Lower lobe of right lung (tissue), 2 donors: Measurements from ENCODE around the gene BTC. TPM values are rescaled to one million over a fixed set of nuclear protein-coding genes. Genes with fewer than 3 reads are reported as not detected.
A peak's percentile ranks its signal among the peaks of the same experiment; 100 is the strongest.
"Not testable (repeated sequence)": the region's sequence is repeated elsewhere in the genome, so short reads cannot be mapped to it uniquely, and the experiment has no call there.

Source experiments
- ATAC-seq, 2 donors: fragments of 200-7000 bp; cut with Tn5 transposase; one replicate each; pipeline ENCODE4 v1.9.1; 2020 to 2022; ENCODE audit warnings: mild to moderate bottlenecking in 2 of 2, moderate library complexity in 2 of 2
- DNase-seq: peaks from one replicate; pipeline ENCODE4 v3.0.0-alpha.2; 2020
- H3K27ac ChIP-seq: fragments of 200-600 bp; one replicate; pipeline ENCODE4 v1.8.0; 2022
- H3K27me3 ChIP-seq: fragments of 200-600 bp; one replicate; pipeline ENCODE4 v1.8.0; 2022; ENCODE audit warnings: low read depth
- H3K36me3 ChIP-seq: fragments of 200-600 bp; one replicate; pipeline ENCODE4 v1.8.0; 2022; ENCODE audit warnings: mild to moderate bottlenecking
- H3K4me1 ChIP-seq: fragments of 200-600 bp; one replicate; pipeline ENCODE4 v1.8.0; 2022
- H3K4me3 ChIP-seq: fragments of 200-600 bp; one replicate; pipeline ENCODE4 v1.8.0; 2022; ENCODE audit warnings: mild to moderate bottlenecking
- H3K9me3 ChIP-seq: fragments of 200-600 bp; one replicate; pipeline ENCODE4 v1.8.0; 2022
- CTCF ChIP-seq: fragments of 200-600 bp; IDR thresholded peaks from one replicate; pipeline ENCODE4 v1.8.0; 2022; ENCODE audit warnings: antibody characterized with exemption, mild to moderate bottlenecking
- intact Hi-C: fragments of 100-400 bp; cut with DNase I; formaldehyde crosslinking; loops from one replicate; pipeline ENCODE4 v1.11.0; 2022
- total RNA-seq: library from RNA; stranded (reverse); fragmentation: NEBNext Ultra II Directional; extraction: Animal tissue kit (Norgen Biotek cat#: 25700); gene quantifications from one replicate; pipeline ENCODE4 v1.2.1, GENCODE V29; 2021
- donor health status: DM: no; HTN: yes; CAD: no; lungs with severe emphysema.

BTC gene
- total RNA-seq, 1 donor from 2014 or later = 2.9 TPM

- Histone ChIP-seq H3K9me3 (no peaks in the 10 kb centered on the region), H3K4me1 (no peaks in the 10 kb centered on the region), H3K27ac (no peak overlapping the region), H3K27me3 (no peaks in the 10 kb centered on the region), H3K36me3 (no peaks in the 10 kb centered on the region), H3K4me3 (no peak overlapping the region)
- DNase-seq = no peak
- intact Hi-C loops = no loop called here
- TF ChIP-seq CTCF = no peak
- ATAC-seq = no peak
Measured at GRCh38 chr4:74822603-74823002, 28.3 kb upstream of the BTC start.

- Histone ChIP-seq H3K36me3 (no peaks in the 10 kb centered on the region), H3K4me3 (no peak overlapping the region), H3K4me1 (no peaks in the 10 kb centered on the region), H3K27me3 (no peaks in the 10 kb centered on the region), H3K27ac (no peak overlapping the region), H3K9me3 (no peaks in the 10 kb centered on the region)
- intact Hi-C loops = no loop called here
- no peak for DNase-seq
- ATAC-seq = no peak
- no peak for TF ChIP-seq CTCF
Measured at GRCh38 chr4:74821541-74821940, 27.2 kb upstream of the BTC start.

- intact Hi-C loops = no loop called here
- Histone ChIP-seq H3K4me3 (no peak overlapping the region), H3K9me3 (no peaks in the 10 kb centered on the region), H3K36me3 (no peaks in the 10 kb centered on the region), H3K27me3 (no peaks in the 10 kb centered on the region), H3K27ac (no peak overlapping the region), H3K4me1 (no peaks in the 10 kb centered on the region)
- ATAC-seq = no peak
- no peak for DNase-seq
- TF ChIP-seq CTCF = no peak
Measured at GRCh38 chr4:74814052-74814451, 19.7 kb upstream of the BTC start.

- DNase-seq, H3K9me3 ChIP-seq, H3K4me1 ChIP-seq, H3K4me3 ChIP-seq, H3K27me3 ChIP-seq, H3K27ac ChIP-seq, intact Hi-C loops, H3K36me3 ChIP-seq, ATAC-seq: not testable (repeated sequence)
Measured at GRCh38 chr4:74812056-74812455, 17.7 kb upstream of the BTC start.

GRCh38 chr4:74805601-74806000, 11.3 kb upstream of the BTC start:
- Histone ChIP-seq H3K9me3 (no peaks in the 10 kb centered on the region), H3K4me1 (no peaks in the 10 kb centered on the region), H3K27me3 (no peaks in the 10 kb centered on the region), H3K4me3 (no peak overlapping the region), H3K27ac (no peak overlapping the region), H3K36me3 (no peaks in the 10 kb centered on the region)
- no peak for DNase-seq
- ATAC-seq = peak; percentile 50 to 69
- intact Hi-C loops = no loop called here
- no peak for TF ChIP-seq CTCF

- no peaks in the 10 kb centered on the region for H3K4me1 ChIP-seq
- intact Hi-C loops = no loop called here
- TF ChIP-seq CTCF = no peak
- ATAC-seq = no peak
- H3K27ac ChIP-seq = no peak overlapping the region
- no peak overlapping the region for H3K4me3 ChIP-seq
- H3K27me3 ChIP-seq = no peaks in the 10 kb centered on the region
- no peaks in the 10 kb centered on the region for H3K9me3 ChIP-seq
- no peak for DNase-seq
- no peaks in the 10 kb centered on the region for H3K36me3 ChIP-seq
Measured at GRCh38 chr4:74800310-74800709, 6.0 kb upstream of the BTC start.
